Hypothalamus (tissue), 51 donors: ENCODE measurements around the gene COL27A1.
"Not testable (repeated sequence)": the region's sequence is repeated elsewhere in the genome, so short reads cannot be mapped to it uniquely, and the experiment has no call there.

Experiments used
- DNase-seq, 51 donors: peaks; one replicate each; lab custom pipeline; 2025; lab: John Stamatoyannopoulos, UW

The COL27A1 gene

GRCh38 chr9:114122136-114123027 is 33.0 kb upstream of the COL27A1 start:
- no peak for DNase-seq

GRCh38 chr9:114123031-114123977 is 32.0 kb upstream of the COL27A1 start:
- DNase-seq = no peak

- DNase-seq = no peak
Observed at GRCh38 chr9:114124138-114124537, 31.2 kb upstream of the COL27A1 start.

GRCh38 chr9:114124666-114125475 is 30.5 kb upstream of the COL27A1 start:
- no peak for DNase-seq

- DNase-seq = no peak
Observed at GRCh38 chr9:114125476-114126013, 29.8 kb upstream of the COL27A1 start.

GRCh38 chr9:114126247-114127060 is 28.9 kb upstream of the COL27A1 start:
- no peak for DNase-seq

GRCh38 chr9:114128759-114129158 is 26.6 kb upstream of the COL27A1 start:
- DNase-seq = not testable (repeated sequence)

- no peak for DNase-seq
Observed at GRCh38 chr9:114130141-114130540, 25.2 kb upstream of the COL27A1 start.

GRCh38 chr9:114130624-114131277 is 24.6 kb upstream of the COL27A1 start:
- DNase-seq = peak in 5 of 51 donors; percentile 15 to 36 (median 29)

- no peak for DNase-seq
Observed at GRCh38 chr9:114131808-114132549, 23.4 kb upstream of the COL27A1 start.

GRCh38 chr9:114132550-114132918 is 22.8 kb upstream of the COL27A1 start:
- no peak for DNase-seq

- DNase-seq = no peak
Observed at GRCh38 chr9:114134827-114135396, 20.4 kb upstream of the COL27A1 start.

GRCh38 chr9:114137831-114138230 is 17.5 kb upstream of the COL27A1 start:
- DNase-seq = no peak

GRCh38 chr9:114138552-114138971 is 16.8 kb upstream of the COL27A1 start:
- DNase-seq = peak in 5 of 51 donors; percentile 20 to 32 (median 26)

GRCh38 chr9:114139071-114139470 is 16.3 kb upstream of the COL27A1 start:
- DNase-seq = no peak

GRCh38 chr9:114140401-114140800 is 14.9 kb upstream of the COL27A1 start:
- no peak for DNase-seq

- DNase-seq = peak in 5 of 51 donors; percentile 18 to 48 (median 23)
Observed at GRCh38 chr9:114140850-114141249, 14.5 kb upstream of the COL27A1 start.
